BJ (cell line): Measurements from ENCODE around the gene POLR3GL. TPM values are rescaled to one million over a fixed set of nuclear protein-coding genes. Genes with fewer than 3 reads are reported as not detected.

Experiments used
- CTCF ChIA-PET: fragments of 350-600 bp; formaldehyde crosslinking; extraction: SDS; loops from one replicate; lab custom pipeline; 2021; ENCODE audit warnings: antibody characterized with exemption, inconsistent platforms; lab: Yijun Ruan, JAX
- POLR2A ChIA-PET: fragments of 300-600 bp; sonication (Branson Sonifier 250); formaldehyde crosslinking; extraction: SDS; loops from one replicate; lab custom pipeline; 2021; ENCODE audit warnings: antibody characterized with exemption; lab: Charles Lee
- DNase-seq: peaks from one replicate; pipeline ENCODE4 v3.0.0-alpha.2; 2011; ENCODE audit warnings: low read depth
- H3K27me3 ChIP-seq: 2 replicates; pipeline ENCODE4 v1.6.0; 2011; ENCODE audit warnings: low read length; ENCODE audit not compliant: control insufficient read depth, insufficient read depth
- H3K36me3 ChIP-seq: 2 replicates; pipeline ENCODE4 v1.5.1; 2011; ENCODE audit warnings: low read length; ENCODE audit not compliant: control insufficient read depth, insufficient read depth
- H3K4me3 ChIP-seq: 2 replicates; pipeline ENCODE4 v1.5.1; 2011; ENCODE audit warnings: low read depth, mild to moderate bottlenecking, control low read depth, low read length
- CTCF ChIP-seq: IDR thresholded peaks from 2 replicates; pipeline ENCODE4 v1.5.1; 2011; ENCODE audit warnings: low read depth, mild to moderate bottlenecking, control low read depth, inconsistent platforms, low read length, moderate library complexity; ENCODE audit not compliant: insufficient read depth
- polyA plus RNA-seq: library from polyadenylated mRNA; depleted of rRNA; stranded (reverse); fragments of >200 nt; gene quantifications from 2 replicates; pipeline ENCODE4 v1.2.3, GENCODE V29; 2011

Gene POLR3GL
- polyA plus RNA-seq, 1 experiment = 13.2 TPM

DNA sequence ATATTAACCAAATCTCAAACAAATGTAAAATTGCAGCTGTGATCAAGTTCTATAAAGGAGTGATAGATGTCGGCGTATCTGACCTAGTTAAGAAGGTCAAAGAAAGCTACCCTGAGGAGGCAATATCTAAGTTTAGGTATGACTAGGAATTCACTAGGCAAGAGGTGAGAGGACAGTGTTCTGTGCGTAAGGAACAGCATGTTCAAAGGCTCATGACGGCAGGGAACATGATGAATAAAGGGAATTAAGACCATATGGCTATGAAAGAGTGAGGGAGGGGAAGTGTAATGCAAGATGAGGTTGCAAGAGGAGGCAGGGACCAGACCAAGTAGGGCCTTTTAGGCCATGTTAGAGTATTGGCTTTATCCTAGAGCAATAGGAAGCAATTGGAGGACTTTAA, 15.3 kb upstream of the POLR3GL start:
- no peak for TF ChIP-seq CTCF
- no peak for DNase-seq
- ChIA-PET POLR2A (interaction anchor here (0.7 kb wide), 1 partner anchor 9 kb away, joined by 3 read pairs; the partner anchor contains the start of gene LIX1L), CTCF (interaction anchor here (1.0 kb wide), 1 partner anchor 14 kb away, joined by 4 read pairs; no protein-coding TSS in a partner anchor)
- no peaks in the 10 kb centered on the region for H3K27me3 ChIP-seq
- no peak overlapping the region for H3K4me3 ChIP-seq
- H3K36me3 ChIP-seq = peaks cover 2% of the 10 kb centered on the region; the same call in 1 of the 2 replicates

- CTCF ChIA-PET = interaction anchor here (1.2 kb wide), 1 partner anchor 9 kb away, joined by 3 read pairs; no protein-coding TSS in a partner anchor
Observed at GRCh38 chr1:145951526-145951925, 13.0 kb upstream of the POLR3GL start.

DNA sequence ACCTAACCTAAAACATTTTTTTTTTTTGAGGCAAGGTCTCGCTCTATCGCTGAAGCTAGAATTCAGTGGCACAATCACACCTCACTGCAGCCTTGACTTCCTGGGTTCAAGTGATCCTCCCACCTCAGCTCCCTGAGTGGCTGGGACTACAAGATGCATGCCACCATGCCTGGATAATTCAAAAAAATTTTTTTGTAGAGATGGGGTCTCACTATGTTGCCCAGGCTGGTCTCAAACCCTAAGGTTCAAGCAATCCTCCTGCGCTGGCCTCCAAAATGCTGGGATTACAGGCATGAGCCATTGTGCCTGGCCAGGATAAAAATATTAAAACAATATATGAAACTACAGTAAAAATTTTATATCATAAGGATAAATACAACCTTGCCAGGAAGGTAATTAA, 11.6 kb upstream of the POLR3GL start:
- ChIA-PET CTCF (no interaction called here), POLR2A (no interaction called here)
- no peak for TF ChIP-seq CTCF

More at GRCh38 chr1:145951526-145951925, 13.0 kb upstream of the POLR3GL start:
- POLR2A ChIA-PET = no interaction called here
- no peaks in the 10 kb centered on the region for H3K27me3 ChIP-seq
- no peak for DNase-seq
- peaks cover 2% of the 10 kb centered on the region; the same call in 1 of the 2 replicates for H3K36me3 ChIP-seq
- no peak for TF ChIP-seq CTCF
- H3K4me3 ChIP-seq = no peak overlapping the region

DNA sequence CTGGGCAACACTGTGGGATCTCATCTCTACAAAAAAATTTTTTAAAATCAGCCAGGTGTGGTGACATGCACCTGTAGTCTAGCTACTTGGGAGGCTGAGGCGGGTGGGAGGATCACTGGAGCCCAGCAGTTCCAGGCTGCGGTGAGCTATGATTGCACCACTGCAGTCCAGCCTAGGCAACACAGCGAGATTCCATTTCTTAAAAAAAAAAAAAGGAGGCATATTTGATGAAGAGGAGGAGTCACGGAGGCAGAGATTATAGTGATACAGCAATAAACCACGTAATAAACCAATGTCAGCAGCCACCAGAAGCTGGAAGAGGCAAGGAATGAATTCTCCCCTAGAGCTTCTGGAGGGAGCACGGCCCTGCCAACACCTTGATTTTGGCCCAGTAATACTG, 10.6 kb upstream of the POLR3GL start:
- CTCF ChIA-PET = interaction anchor here (0.6 kb wide), 1 partner anchor 42 kb away, joined by 4 read pairs; the partner anchor contains the start of gene TXNIP
- TF ChIP-seq CTCF = no peak
- no peak for DNase-seq
- POLR2A ChIA-PET = interaction anchor here (0.5 to 0.6 kb wide), 2 partner anchors 14 to 42 kb away, joined by 3 to 4 read pairs; partner anchors contain the start of gene TXNIP
- Histone ChIP-seq H3K36me3 (no peaks in the 10 kb centered on the region), H3K27me3 (no peaks in the 10 kb centered on the region), H3K4me3 (no peak overlapping the region)

More for the DNA sequence above, 11.6 kb upstream of the POLR3GL start:
- Histone ChIP-seq H3K27me3 (no peaks in the 10 kb centered on the region), H3K4me3 (no peak overlapping the region), H3K36me3 (no peaks in the 10 kb centered on the region)
- DNase-seq = no peak

- Histone ChIP-seq H3K27me3 (no peaks in the 10 kb centered on the region), H3K36me3 (no peaks in the 10 kb centered on the region), H3K4me3 (no peak overlapping the region)
- ChIA-PET POLR2A (no interaction called here), CTCF (no interaction called here)
- no peak for DNase-seq
- TF ChIP-seq CTCF = no peak
Observed at GRCh38 chr1:145955436-145955835, 9.1 kb upstream of the POLR3GL start.
